Fibroblast of skin of scalp (primary cell): Measurements from ENCODE around the gene PRR15L.
"Not testable (repeated sequence)": the region's sequence is repeated elsewhere in the genome, so short reads cannot be mapped to it uniquely, and the experiment has no call there.

ENCODE experiments used
- DNase-seq: peaks from one replicate; pipeline ENCODE4 v3.0.0-alpha.2; 2013

The PRR15L gene

GRCh38 chr17:47988445-47988844, 30.8 kb upstream of the PRR15L start:
- DNase-seq, result not testable (repeated sequence)

- peak; percentile 39 for DNase-seq
These were observed 29.7 kb upstream of the PRR15L start for GRCh38 chr17:47987240-47987835.

GRCh38 chr17:47986520-47986919, 28.8 kb upstream of the PRR15L start:
- DNase-seq, result no peak

- no peak for DNase-seq
These were observed 26.0 kb upstream of the PRR15L start for GRCh38 chr17:47983492-47984223.

GRCh38 chr17:47982645-47983390, 25.1 kb upstream of the PRR15L start:
- no peak for DNase-seq

GRCh38 chr17:47982091-47982617, 24.5 kb upstream of the PRR15L start:
- DNase-seq, result no peak

GRCh38 chr17:47981462-47981861, 23.8 kb upstream of the PRR15L start:
- DNase-seq, result no peak

- no peak for DNase-seq
These were observed 22.9 kb upstream of the PRR15L start for GRCh38 chr17:47980541-47980940.

GRCh38 chr17:47978324-47978723, 20.6 kb upstream of the PRR15L start:
- peak; percentile 65 for DNase-seq

GRCh38 chr17:47975823-47976205, 18.1 kb upstream of the PRR15L start:
- no peak for DNase-seq

GRCh38 chr17:47975189-47975822, 17.6 kb upstream of the PRR15L start:
- DNase-seq, result no peak

GRCh38 chr17:47973541-47973940, 15.9 kb upstream of the PRR15L start:
- no peak for DNase-seq

- DNase-seq, result peak; percentile 99
These were observed 13.2 kb upstream of the PRR15L start, which contains the start of gene CDK5RAP3 for GRCh38 chr17:47970725-47971499. Gene CDK5RAP3 (plus strand): TSS chr17:47971113. CDS start chr17:47971147, 34 bp downstream.

- DNase-seq, result no peak
These were observed 12.4 kb upstream of the PRR15L start for GRCh38 chr17:47969930-47970724.

GRCh38 chr17:47968836-47969235, 11.2 kb upstream of the PRR15L start:
- no peak for DNase-seq

- peak; percentile 84 for DNase-seq
These were observed 10.0 kb upstream of the PRR15L start for GRCh38 chr17:47967607-47968252.

- no peak for DNase-seq
These were observed 8.4 kb upstream of the PRR15L start for GRCh38 chr17:47966079-47966519.

- no peak for DNase-seq
These were observed 7.2 kb upstream of the PRR15L start for GRCh38 chr17:47964856-47965255.

GRCh38 chr17:47962901-47963300, 5.2 kb upstream of the PRR15L start:
- no peak for DNase-seq

- no peak for DNase-seq
These were observed 3.7 kb upstream of the PRR15L start for GRCh38 chr17:47961406-47961805.
